HCT116 (cell line): ENCODE results near the gene APBA2. TPM values are rescaled to one million over a fixed set of nuclear protein-coding genes. Genes with fewer than 3 reads are reported as not detected.

ENCODE experiments used
- ATAC-seq: fragments of 200-7000 bp; cut with Tn5 transposase; 2 replicates; pipeline ENCODE4 v1.9.1; 2020; ENCODE audit warnings: mild to moderate bottlenecking, moderate library complexity
- BruUV-seq: library from RNA; stranded (reverse); fragments of 400-500 nt; replicated peaks from 2 replicates; lab custom pipeline; 2021; lab: Mats Ljungman, UMichigan
- CTCF ChIA-PET: fragments of 300-600 bp; sonication (Branson Sonifier 250); formaldehyde crosslinking; loops from one replicate; lab custom pipeline; 2021; ENCODE audit warnings: antibody characterized with exemption; lab: Charles Lee
- POLR2A ChIA-PET: fragments of 300-600, 350-600 bp; sonication (Branson Sonifier 250); formaldehyde crosslinking; loops from one replicate; lab custom pipeline; 2021; ENCODE audit warnings: antibody characterized with exemption; lab: Charles Lee
- RAD21 ChIA-PET, 2 experiments: fragments of 300-600 bp; sonication (Branson Sonifier 250); formaldehyde crosslinking; loops; one replicate each; lab custom pipeline; 2023; ENCODE audit warnings: low total read pairs in 2 of 2; ENCODE audit not compliant: uncharacterized antibody in 2 of 2, unreplicated experiment in 2 of 2, low non-redundant PET in 1 of 2; lab: Charles Lee
- DNase-seq: peaks from one replicate; pipeline ENCODE4 v3.0.0-alpha.2; 2010; ENCODE audit warnings: low read depth, low spot score
- H2AFZ ChIP-seq: fragments of 200-600 bp; shearing (Covaris generic), sonication (generic); 2 replicates; pipeline ENCODE4 v1.6.1; 2017; ENCODE audit warnings: low read depth, mixed run types, mixed read lengths, antibody characterized with exemption, low read length; ENCODE audit not compliant: poor library complexity, severe bottlenecking
- H3K27ac ChIP-seq: 2 replicates; pipeline ENCODE4 v1.5.1; 2012; ENCODE audit warnings: low read depth, low read length
- H3K27me3 ChIP-seq: fragments of 200-600 bp; sonication (generic); 2 replicates; pipeline ENCODE4 v1.6.1; 2016; ENCODE audit warnings: mixed run types, low read length, mixed read lengths; ENCODE audit not compliant: insufficient read depth
- H3K36me3 ChIP-seq, 2 experiments: fragments of 200-500 bp in 1 of 2; fragments of 200-600 bp in 1 of 2; sonication (Bioruptor generic) in 1 of 2; sonication (generic) in 1 of 2; 2 replicates each; pipeline versions ENCODE4 v1.5.1 to v1.6.1; 2014 to 2016; ENCODE audit warnings: low read length in 2 of 2, inconsistent platforms in 1 of 2, mixed read lengths in 1 of 2, mixed run types in 1 of 2; ENCODE audit not compliant: insufficient read depth in 2 of 2, control insufficient read depth in 1 of 2
- H3K4me1 ChIP-seq, 2 experiments: fragments of 200-600 bp in 1 of 2; sonication (generic) in 1 of 2; 2 replicates each; pipeline versions ENCODE4 v1.5.1 to v1.6.1; 2012 to 2017; ENCODE audit warnings: low read length in 2 of 2, inconsistent platforms in 1 of 2, mild to moderate bottlenecking in 1 of 2, mixed read lengths in 1 of 2, mixed run types in 1 of 2, moderate library complexity in 1 of 2; ENCODE audit not compliant: insufficient read depth in 2 of 2, control insufficient read depth in 1 of 2
- H3K4me2 ChIP-seq: fragments of 200-600 bp; sonication (generic); 2 replicates; pipeline ENCODE4 v1.6.1; 2017; ENCODE audit warnings: mixed run types, low read length, mixed read lengths
- H3K4me3 ChIP-seq, 2 experiments: fragments of 200-600 bp in 1 of 2; sonication (generic) in 1 of 2; replicated peaks in 1 of 2; 2 replicates each; pipeline ENCODE4 v1.5.1; 2011 to 2016; ENCODE audit warnings: low read length in 2 of 2, control low read depth in 1 of 2, low read depth in 1 of 2, mild to moderate bottlenecking in 1 of 2, mixed read lengths in 1 of 2, mixed run types in 1 of 2
- H3K79me2 ChIP-seq: fragments of 200-600 bp; sonication (generic); 2 replicates; pipeline ENCODE4 v1.6.1; 2017; ENCODE audit warnings: mild to moderate bottlenecking, mixed run types, low read length, moderate library complexity, mixed read lengths; ENCODE audit not compliant: insufficient read depth
- H3K9ac ChIP-seq: fragments of 200-600 bp; sonication (generic); 2 replicates; pipeline ENCODE4 v1.6.1; 2016; ENCODE audit warnings: low read length, mixed read lengths
- H3K9me2 ChIP-seq: fragments of 200-600 bp; sonication (generic), shearing (Covaris generic); 2 replicates; pipeline ENCODE4 v1.6.1; 2017; ENCODE audit warnings: mixed run types, mild to moderate bottlenecking, moderate library complexity; ENCODE audit not compliant: insufficient read depth
- H3K9me3 ChIP-seq, 2 experiments: fragments of 200-500 bp in 1 of 2; fragments of 200-600 bp in 1 of 2; sonication (Bioruptor generic) in 1 of 2; sonication (generic) in 1 of 2; 2 replicates each; pipeline ENCODE4 v1.6.1; 2014 to 2017; ENCODE audit warnings: low read length in 2 of 2, mixed read lengths in 2 of 2, inconsistent platforms in 1 of 2, low read depth in 1 of 2, mild to moderate bottlenecking in 1 of 2, mixed run types in 1 of 2, moderate library complexity in 1 of 2; ENCODE audit not compliant: control insufficient read depth in 1 of 2, insufficient read depth in 1 of 2
- H4K20me1 ChIP-seq: fragments of 200-600 bp; sonication (generic), shearing (Covaris generic); 2 replicates; pipeline ENCODE4 v1.6.1; 2017; ENCODE audit warnings: mixed run types, mild to moderate bottlenecking, moderate library complexity; ENCODE audit not compliant: insufficient read depth
- CBX3 ChIP-seq: IDR thresholded peaks from 2 replicates; pipeline ENCODE4 v1.6.1; 2012; ENCODE audit warnings: low read depth
- CEBPB ChIP-seq: IDR thresholded peaks from 2 replicates; pipeline ENCODE4 v1.6.1; 2012; ENCODE audit warnings: low read depth
- EZH2phosphoT487 ChIP-seq: fragments of 200-600 bp; IDR thresholded peaks from 2 replicates; pipeline ENCODE4 v1.6.1; 2018; ENCODE audit warnings: antibody characterized with exemption, borderline replicate concordance
- JUND ChIP-seq: IDR thresholded peaks from 2 replicates; pipeline ENCODE4 v1.6.1; 2012
- POLR2A ChIP-seq: IDR thresholded peaks from 2 replicates; pipeline ENCODE4 v1.7.0; 2011; ENCODE audit warnings: borderline replicate concordance; ENCODE audit not compliant: insufficient read depth, insufficient read length; ENCODE audit errors: extremely low read depth
- POLR2AphosphoS5 ChIP-seq: IDR thresholded peaks from 2 replicates; pipeline ENCODE4 v1.6.1; 2011; ENCODE audit warnings: mild to moderate bottlenecking, low read depth, low read length, moderate library complexity
- RAD21 ChIP-seq: IDR thresholded peaks from 2 replicates; pipeline ENCODE4 v1.6.1; 2012; ENCODE audit warnings: low read depth, mild to moderate bottlenecking
- REST ChIP-seq: IDR thresholded peaks from 2 replicates; pipeline ENCODE4 v1.6.1; 2012; ENCODE audit warnings: low read depth
- SIN3A ChIP-seq: IDR thresholded peaks from 2 replicates; pipeline ENCODE4 v1.6.1; 2012; ENCODE audit warnings: low read depth
- SP1 ChIP-seq: IDR thresholded peaks from 2 replicates; pipeline ENCODE4 v1.6.1; 2012; ENCODE audit warnings: low read depth
- SRF ChIP-seq: IDR thresholded peaks from 2 replicates; pipeline ENCODE4 v1.6.1; 2012; ENCODE audit warnings: low read depth
- intact Hi-C: fragments of 100-400 bp; cut with micrococcal nuclease; formaldehyde crosslinking; loops from 2 replicates; pipeline ENCODE4 v1.10.0; 2022
- total RNA-seq: library from RNA; stranded (reverse); gene quantifications from one replicate; pipeline ENCODE4 v1.2.1, GENCODE V29; 2021; ENCODE audit not compliant: unreplicated experiment
- TF ChIP-seq, protein P1 (sequence below), 3 experiments: fragments of 200-600 bp in 1 of 3; sonication (generic) in 1 of 3; IDR thresholded peaks in 2 of 3; conservative IDR thresholded peaks in 1 of 3; 2 replicates each; pipeline ENCODE4 v1.5.1; 2012 to 2017; ENCODE audit warnings: low read depth in 2 of 3, low read length in 2 of 3, antibody characterized with exemption in 1 of 3, borderline replicate concordance in 1 of 3, control low read depth in 1 of 3, mild to moderate bottlenecking in 1 of 3, mixed read lengths in 1 of 3, mixed run types in 1 of 3, moderate library complexity in 1 of 3; ENCODE audit not compliant: insufficient read depth in 1 of 3
- TF ChIP-seq, protein P2 (sequence below): IDR thresholded peaks from 2 replicates; pipeline ENCODE4 v1.6.1; 2012
- TF ChIP-seq, protein P3 (sequence below): IDR thresholded peaks from 2 replicates; pipeline ENCODE4 v1.6.1; 2011; ENCODE audit warnings: mild to moderate bottlenecking, low read length, moderate library complexity; ENCODE audit not compliant: insufficient replicate concordance; ENCODE audit errors: extremely low read depth
- TF ChIP-seq, protein P4 (sequence below): IDR thresholded peaks from 2 replicates; pipeline ENCODE4 v1.6.1; 2012

APBA2 gene
- total RNA-seq, 1 experiment from 2014 or later, result 0.47 TPM

GRCh38 chr15:28909958-28910500, 24.3 kb downstream of the APBA2 start:
- no peak overlapping the region for H3K9ac ChIP-seq
- POLR2A ChIA-PET, result no interaction called here
- RAD21 ChIA-PET, result no interaction called here
- no peaks in the 10 kb centered on the region for H3K36me3 ChIP-seq
- TF ChIP-seq, protein P1, sequence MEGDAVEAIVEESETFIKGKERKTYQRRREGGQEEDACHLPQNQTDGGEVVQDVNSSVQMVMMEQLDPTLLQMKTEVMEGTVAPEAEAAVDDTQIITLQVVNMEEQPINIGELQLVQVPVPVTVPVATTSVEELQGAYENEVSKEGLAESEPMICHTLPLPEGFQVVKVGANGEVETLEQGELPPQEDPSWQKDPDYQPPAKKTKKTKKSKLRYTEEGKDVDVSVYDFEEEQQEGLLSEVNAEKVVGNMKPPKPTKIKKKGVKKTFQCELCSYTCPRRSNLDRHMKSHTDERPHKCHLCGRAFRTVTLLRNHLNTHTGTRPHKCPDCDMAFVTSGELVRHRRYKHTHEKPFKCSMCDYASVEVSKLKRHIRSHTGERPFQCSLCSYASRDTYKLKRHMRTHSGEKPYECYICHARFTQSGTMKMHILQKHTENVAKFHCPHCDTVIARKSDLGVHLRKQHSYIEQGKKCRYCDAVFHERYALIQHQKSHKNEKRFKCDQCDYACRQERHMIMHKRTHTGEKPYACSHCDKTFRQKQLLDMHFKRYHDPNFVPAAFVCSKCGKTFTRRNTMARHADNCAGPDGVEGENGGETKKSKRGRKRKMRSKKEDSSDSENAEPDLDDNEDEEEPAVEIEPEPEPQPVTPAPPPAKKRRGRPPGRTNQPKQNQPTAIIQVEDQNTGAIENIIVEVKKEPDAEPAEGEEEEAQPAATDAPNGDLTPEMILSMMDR (IDR thresholded peaks at IDR 0.05 in 2 of 3, conservative IDR thresholded peaks at IDR 0.05 in 1 of 3; ENCODE audit: borderline replicate concordance in 1 of 3, insufficient read depth in 1 of 3, low read depth in 2 of 3, low read length in 2 of 3), result no peak
- TF ChIP-seq JUND, result no peak
- no peak for TF ChIP-seq SP1
- TF ChIP-seq CBX3, result no peak
- no peak for TF ChIP-seq POLR2A
- no peak for TF ChIP-seq RAD21
- TF ChIP-seq SRF, result no peak
- TF ChIP-seq EZH2phosphoT487, result no peak
- TF ChIP-seq, protein P2, sequence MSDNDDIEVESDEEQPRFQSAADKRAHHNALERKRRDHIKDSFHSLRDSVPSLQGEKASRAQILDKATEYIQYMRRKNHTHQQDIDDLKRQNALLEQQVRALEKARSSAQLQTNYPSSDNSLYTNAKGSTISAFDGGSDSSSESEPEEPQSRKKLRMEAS, result no peak
- TF ChIP-seq, protein P3, sequence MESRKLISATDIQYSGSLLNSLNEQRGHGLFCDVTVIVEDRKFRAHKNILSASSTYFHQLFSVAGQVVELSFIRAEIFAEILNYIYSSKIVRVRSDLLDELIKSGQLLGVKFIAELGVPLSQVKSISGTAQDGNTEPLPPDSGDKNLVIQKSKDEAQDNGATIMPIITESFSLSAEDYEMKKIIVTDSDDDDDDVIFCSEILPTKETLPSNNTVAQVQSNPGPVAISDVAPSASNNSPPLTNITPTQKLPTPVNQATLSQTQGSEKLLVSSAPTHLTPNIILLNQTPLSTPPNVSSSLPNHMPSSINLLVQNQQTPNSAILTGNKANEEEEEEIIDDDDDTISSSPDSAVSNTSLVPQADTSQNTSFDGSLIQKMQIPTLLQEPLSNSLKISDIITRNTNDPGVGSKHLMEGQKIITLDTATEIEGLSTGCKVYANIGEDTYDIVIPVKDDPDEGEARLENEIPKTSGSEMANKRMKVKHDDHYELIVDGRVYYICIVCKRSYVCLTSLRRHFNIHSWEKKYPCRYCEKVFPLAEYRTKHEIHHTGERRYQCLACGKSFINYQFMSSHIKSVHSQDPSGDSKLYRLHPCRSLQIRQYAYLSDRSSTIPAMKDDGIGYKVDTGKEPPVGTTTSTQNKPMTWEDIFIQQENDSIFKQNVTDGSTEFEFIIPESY, result no peak
- no peak for TF ChIP-seq POLR2AphosphoS5
- no peak for TF ChIP-seq SIN3A
- TF ChIP-seq REST, result no peak
- TF ChIP-seq CEBPB, result no peak
- TF ChIP-seq, protein P4, sequence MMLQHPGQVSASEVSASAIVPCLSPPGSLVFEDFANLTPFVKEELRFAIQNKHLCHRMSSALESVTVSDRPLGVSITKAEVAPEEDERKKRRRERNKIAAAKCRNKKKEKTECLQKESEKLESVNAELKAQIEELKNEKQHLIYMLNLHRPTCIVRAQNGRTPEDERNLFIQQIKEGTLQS, result no peak
- H3K4me1 ChIP-seq, result no peaks in the 10 kb centered on the region
- intact Hi-C loops, result no loop called here
- no peak overlapping the region for H3K27ac ChIP-seq
- H3K9me2 ChIP-seq, result no peaks in the 10 kb centered on the region
- no peak overlapping the region for H3K4me2 ChIP-seq
- H3K9me3 ChIP-seq, result no peaks in the 10 kb centered on the region
- no peak overlapping the region for H3K4me3 ChIP-seq
- CTCF ChIA-PET, result no interaction called here
- H3K27me3 ChIP-seq, result peaks cover 6% of the 10 kb centered on the region; the same call in 1 of the 2 replicates
- ATAC-seq (no peak), DNase-seq (no peak)
- no peak overlapping the region for H2AFZ ChIP-seq
- BruUV-seq, result no TSS peak
- H3K79me2 ChIP-seq, result no peaks in the 10 kb centered on the region
- H4K20me1 ChIP-seq, result no peaks in the 10 kb centered on the region
